GM12801 (cell line): ENCODE results near the gene PNKP.

Experiments used
- CTCF ChIP-seq: IDR thresholded peaks from one replicate; pipeline ENCODE4 v1.5.1; 2011; ENCODE audit warnings: control low read depth; ENCODE audit not compliant: insufficient read length; ENCODE audit errors: extremely low read depth

Gene PNKP

GRCh38 chr19:49908480-49909420 is 41.4 kb upstream of the PNKP start:
- TF ChIP-seq CTCF, result no peak

- no peak for TF ChIP-seq CTCF
These were observed 40.5 kb upstream of the PNKP start for GRCh38 chr19:49907745-49908446.

GRCh38 chr19:49906879-49907564 is 39.6 kb upstream of the PNKP start:
- no peak for TF ChIP-seq CTCF

GRCh38 chr19:49904136-49904535 is 36.8 kb upstream of the PNKP start:
- no peak for TF ChIP-seq CTCF

- TF ChIP-seq CTCF, result no peak
These were observed 29.7 kb upstream of the PNKP start, which contains the start of gene IL4I1 for GRCh38 chr19:49896863-49897621. Gene IL4I1, minus strand, starts transcription at chr19:49896887. Its CDS starts 727 bp downstream, at chr19:49896160.

GRCh38 chr19:49895566-49896297 is 28.4 kb upstream of the PNKP start:
- TF ChIP-seq CTCF, result no peak
